Activated CD4-positive, CD25-positive, alpha-beta regulatory T cell (primary cell): ENCODE data around the gene PGP.
"Not testable (repeated sequence)": the region's sequence is repeated elsewhere in the genome, so short reads cannot be mapped to it uniquely, and the experiment has no call there.

Experiments used
- DNase-seq, 4 experiments: peaks; one replicate each; lab custom pipeline; 2025; lab: John Stamatoyannopoulos, UW

Gene PGP

GRCh38 chr16:2214719-2214968, at the start of gene PGP:
Gene PGP (minus strand): TSS chr16:2214840. CDS start chr16:2214777, 63 bp downstream.
- no peak for DNase-seq

GRCh38 chr16:2263026-2263425, 48.4 kb upstream of the PGP start:
- not testable (repeated sequence) for DNase-seq

GRCh38 chr16:2260250-2260649, 45.6 kb upstream of the PGP start:
- no peak for DNase-seq

- not testable (repeated sequence) for DNase-seq
These were observed 43.9 kb upstream of the PGP start for GRCh38 chr16:2258530-2258929.

GRCh38 chr16:2257726-2258125, 43.1 kb upstream of the PGP start:
- DNase-seq: no peak

- DNase-seq: no peak
These were observed 42.0 kb upstream of the PGP start for GRCh38 chr16:2256531-2257140.

GRCh38 chr16:2253293-2253692, 38.7 kb upstream of the PGP start:
- DNase-seq: no peak

- DNase-seq: no peak
These were observed 38.1 kb upstream of the PGP start for GRCh38 chr16:2252806-2253148.

- DNase-seq: peak; percentile 52 to 61 (median 58)
These were observed 36.9 kb upstream of the PGP start, which contains the start of gene ECI1 for GRCh38 chr16:2251296-2252111. Gene ECI1 (minus strand): TSS chr16:2251587. CDS start chr16:2251566, 21 bp downstream.

GRCh38 chr16:2250652-2251295, 36.1 kb upstream of the PGP start:
- DNase-seq: no peak

GRCh38 chr16:2246301-2246885, 31.8 kb upstream of the PGP start:
- no peak for DNase-seq

- no peak for DNase-seq
These were observed 30.5 kb upstream of the PGP start for GRCh38 chr16:2244926-2245795.

- no peak for DNase-seq
These were observed 29.7 kb upstream of the PGP start for GRCh38 chr16:2244301-2244700.

- no peak for DNase-seq
These were observed 29.1 kb upstream of the PGP start for GRCh38 chr16:2243781-2244180.

GRCh38 chr16:2243031-2243528, 28.4 kb upstream of the PGP start:
- DNase-seq: no peak

GRCh38 chr16:2242598-2242997, 28.0 kb upstream of the PGP start:
- DNase-seq: no peak

- not testable (repeated sequence) for DNase-seq
These were observed 25.7 kb upstream of the PGP start for GRCh38 chr16:2240331-2240730.

GRCh38 chr16:2238838-2239675, 24.4 kb upstream of the PGP start:
- no peak for DNase-seq

GRCh38 chr16:2238150-2238837, 23.7 kb upstream of the PGP start:
- DNase-seq: no peak

GRCh38 chr16:2237493-2238149, 23.0 kb upstream of the PGP start:
- no peak for DNase-seq
